OCI-LY3 (cell line): Measurements from ENCODE around the gene RNF144B.

Experiments
- CTCF ChIP-seq: fragments of 200-600, 300-600 bp; sonication (generic); IDR thresholded peaks from 2 replicates; pipeline ENCODE4 v1.5.1; 2014; ENCODE audit warnings: antibody characterized with exemption, low read length, low read depth
- EZH2phosphoT487 ChIP-seq: fragments of 200-600 bp; shearing (Covaris generic); IDR thresholded peaks from 2 replicates; pipeline ENCODE4 v1.6.1; 2018; ENCODE audit warnings: antibody characterized with exemption, mixed run types, low read depth

- TF ChIP-seq CTCF (no peak), EZH2phosphoT487 (no peak)
Measured at GRCh38 chr6:18471232-18471964, 84.2 kb downstream of the RNF144B start.
